Erythroblast (primary cell): Measurements from ENCODE around the gene CSTA.

Experiments used
- DNase-seq, 2 experiments: peaks; one replicate each; lab custom pipeline; 2025; lab: John Stamatoyannopoulos, UW
- GATA1 ChIP-seq: IDR thresholded peaks from 2 replicates; pipeline ENCODE4 v1.6.1; 2011; ENCODE audit warnings: low read depth, mild to moderate bottlenecking, control low read depth, low read length, moderate library complexity
- POLR2A ChIP-seq: IDR thresholded peaks from 2 replicates; pipeline ENCODE4 v1.6.1; 2011; ENCODE audit warnings: mild to moderate bottlenecking, low read length

Gene CSTA

DNA sequence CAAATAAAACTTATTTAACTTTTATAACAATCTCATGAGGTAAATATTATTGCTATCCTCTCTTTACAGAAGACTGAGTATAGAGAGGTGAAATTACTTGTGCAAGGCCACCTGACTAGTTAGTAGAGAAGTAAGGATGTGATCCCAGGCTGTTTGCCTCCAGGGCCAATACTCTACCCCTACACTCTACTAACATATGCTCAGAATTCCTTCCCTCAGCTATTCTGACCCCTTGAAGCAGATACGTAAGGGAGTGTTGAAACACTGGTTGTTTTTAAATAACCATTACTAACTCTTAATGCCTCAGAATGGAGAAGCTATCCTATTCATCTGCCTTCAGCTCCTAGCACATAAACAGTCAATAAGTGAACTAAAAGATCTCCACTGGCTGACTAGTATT lies 24.1 kb downstream of the CSTA start:
- DNase-seq, result no peak
- TF ChIP-seq GATA1 (no peak), POLR2A (no peak)

- DNase-seq, result no peak
- TF ChIP-seq GATA1, result no peak
- TF ChIP-seq POLR2A, result no peak
Measured at GRCh38 chr3:122350814-122351418, 25.9 kb downstream of the CSTA start.

GRCh38 chr3:122351612-122352011 lies 26.6 kb downstream of the CSTA start:
- DNase-seq, result no peak
- TF ChIP-seq POLR2A (no peak), GATA1 (no peak)

- TF ChIP-seq GATA1 (no peak), POLR2A (no peak)
Measured at GRCh38 chr3:122353215-122353614, 28.2 kb downstream of the CSTA start.

DNA sequence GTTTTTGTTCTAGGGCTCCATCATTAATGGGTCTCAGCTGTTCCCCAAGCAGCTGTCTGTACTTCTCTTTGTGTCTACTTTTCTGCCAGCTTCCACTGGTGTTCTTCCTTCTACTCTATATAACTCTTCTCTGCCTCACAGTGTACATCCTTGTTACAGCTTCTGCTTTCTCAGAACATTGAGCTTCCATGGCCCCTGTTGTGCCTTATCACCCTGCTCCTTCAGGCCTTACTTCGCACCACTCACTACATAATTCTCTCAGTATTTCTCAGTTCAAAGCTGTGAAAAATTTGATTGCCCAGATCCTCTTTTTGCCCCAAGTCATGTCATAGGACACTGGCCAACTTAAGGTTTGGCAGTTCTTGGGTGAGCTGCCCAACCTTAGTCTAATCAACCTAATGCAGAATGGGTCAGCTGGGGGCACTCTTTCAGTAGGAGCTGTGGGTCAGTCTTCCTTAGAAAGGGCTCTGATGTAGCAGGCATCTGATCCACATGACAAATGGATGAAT lies 28.9 kb downstream of the CSTA start:
- peak in 1 of 2 experiments; percentile 44 for DNase-seq

More at GRCh38 chr3:122353215-122353614, 28.2 kb downstream of the CSTA start:
- DNase-seq, result no peak

GRCh38 chr3:122355612-122356011 lies 30.6 kb downstream of the CSTA start:
- no peak for TF ChIP-seq POLR2A
- no peak for TF ChIP-seq GATA1
- peak; percentile 53 to 85 for DNase-seq

More for the DNA sequence above, 28.9 kb downstream of the CSTA start:
- TF ChIP-seq GATA1 (no peak), POLR2A (no peak)

DNA sequence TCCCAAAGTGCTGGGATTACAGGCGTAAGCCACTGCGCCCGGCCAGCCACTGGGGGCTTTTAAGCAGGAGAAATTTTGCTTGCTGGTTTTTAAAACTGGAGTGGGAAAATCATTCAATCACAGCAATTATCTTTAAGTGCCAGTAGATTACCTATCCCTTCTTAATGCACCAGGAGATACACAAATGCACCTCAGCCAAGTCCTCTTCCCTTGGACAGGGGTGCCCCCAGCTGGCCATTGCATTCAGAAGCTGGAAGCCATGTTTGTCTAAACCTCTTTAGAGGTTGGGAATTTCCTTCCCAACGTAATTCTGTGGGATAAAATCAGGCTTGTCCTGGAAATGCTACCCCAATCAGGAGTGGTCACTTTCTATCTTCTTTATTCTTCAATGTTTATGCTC lies 31.4 kb downstream of the CSTA start:
- TF ChIP-seq GATA1 (no peak), POLR2A (no peak)
- peak; percentile 43 to 52 for DNase-seq

DNA sequence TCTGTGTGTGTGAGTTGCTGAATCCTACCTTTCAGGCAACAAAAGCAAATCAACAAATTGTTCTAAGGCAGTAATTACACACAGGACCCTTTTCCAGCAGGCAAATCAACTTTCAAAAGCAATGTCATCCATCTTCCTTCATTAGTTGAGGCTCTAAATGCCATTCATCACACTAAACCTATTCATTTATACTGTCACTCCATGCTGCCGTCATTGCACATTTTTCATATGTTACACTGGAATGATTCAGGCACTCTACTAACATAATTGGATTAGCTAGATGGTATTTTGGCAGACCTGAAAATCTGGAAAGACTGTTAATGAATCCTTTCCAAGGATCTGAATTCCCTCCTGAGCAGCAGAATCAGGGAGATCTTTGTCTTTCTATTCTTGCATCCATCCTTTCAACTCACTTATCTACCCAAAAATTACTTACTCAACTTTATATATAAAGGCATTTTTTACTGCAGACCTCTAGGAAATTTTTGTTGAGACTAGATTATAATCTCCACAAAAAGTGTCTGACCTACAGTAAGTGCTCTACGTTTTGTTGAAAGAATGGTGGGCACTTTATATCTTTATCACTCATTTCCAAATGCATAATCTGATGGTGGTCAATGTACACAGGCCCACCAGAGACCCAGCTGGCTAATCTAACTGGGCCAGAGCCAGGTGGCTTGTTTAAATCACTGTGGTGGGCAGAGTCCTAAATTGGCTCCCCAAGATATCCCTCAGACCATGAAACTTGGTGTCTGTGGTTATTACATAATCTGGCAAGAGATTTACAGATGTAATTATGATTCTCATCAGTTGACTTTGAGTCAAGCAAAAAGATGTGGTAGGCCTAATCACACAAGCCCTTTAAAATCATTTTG lies 33.0 kb downstream of the CSTA start:
- TF ChIP-seq GATA1, result no peak
- no peak for TF ChIP-seq POLR2A
- DNase-seq, result peak in 1 of 2 experiments; percentile 41

GRCh38 chr3:122358703-122359032 lies 33.6 kb downstream of the CSTA start:
- DNase-seq, result peak in 1 of 2 experiments; percentile 10
- TF ChIP-seq POLR2A (no peak), GATA1 (no peak)

DNA sequence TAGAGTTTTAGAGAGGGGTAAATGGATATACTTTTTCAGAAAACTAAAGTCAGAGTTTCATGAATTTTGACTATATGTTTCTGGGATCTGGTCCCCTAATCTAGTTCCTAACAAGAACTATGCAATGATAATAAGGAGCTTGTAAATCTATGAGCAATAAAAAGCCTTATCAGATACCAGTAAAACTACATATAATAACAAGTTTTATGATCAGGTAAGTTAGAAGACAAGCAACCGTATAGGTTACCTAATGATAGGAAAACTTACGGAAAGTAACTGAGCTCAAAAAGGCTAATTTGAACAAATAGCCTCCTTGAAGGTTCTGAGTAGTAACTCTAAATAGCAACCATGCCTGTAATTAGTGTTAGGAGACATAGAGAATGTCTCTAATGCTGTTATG lies 37.0 kb downstream of the CSTA start:
- no peak for DNase-seq
- TF ChIP-seq GATA1, result no peak
- TF ChIP-seq POLR2A, result no peak

DNA sequence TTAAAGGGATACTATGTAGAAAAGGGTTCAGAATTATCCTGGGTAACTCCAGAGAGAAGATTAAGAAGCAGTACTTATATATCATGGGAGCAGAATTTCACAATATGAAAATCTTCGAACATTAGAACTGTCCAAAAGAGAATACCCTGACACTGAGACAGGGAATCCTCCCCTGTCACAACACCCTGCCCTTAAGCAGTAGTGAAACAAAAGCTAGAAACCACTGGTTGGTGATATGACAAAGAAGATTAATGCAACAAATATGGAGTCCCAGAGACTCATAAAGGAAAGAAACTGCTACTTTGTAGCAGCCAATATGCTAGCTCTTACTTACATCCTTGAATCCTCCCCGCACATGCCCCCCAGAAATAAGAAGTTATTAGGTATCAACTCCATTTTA lies 39.4 kb downstream of the CSTA start:
- TF ChIP-seq POLR2A, result no peak
- TF ChIP-seq GATA1, result no peak
- DNase-seq, result no peak

GRCh38 chr3:122365073-122365472 lies 40.0 kb downstream of the CSTA start:
- TF ChIP-seq POLR2A, result no peak
- TF ChIP-seq GATA1, result no peak
- no peak for DNase-seq

DNA sequence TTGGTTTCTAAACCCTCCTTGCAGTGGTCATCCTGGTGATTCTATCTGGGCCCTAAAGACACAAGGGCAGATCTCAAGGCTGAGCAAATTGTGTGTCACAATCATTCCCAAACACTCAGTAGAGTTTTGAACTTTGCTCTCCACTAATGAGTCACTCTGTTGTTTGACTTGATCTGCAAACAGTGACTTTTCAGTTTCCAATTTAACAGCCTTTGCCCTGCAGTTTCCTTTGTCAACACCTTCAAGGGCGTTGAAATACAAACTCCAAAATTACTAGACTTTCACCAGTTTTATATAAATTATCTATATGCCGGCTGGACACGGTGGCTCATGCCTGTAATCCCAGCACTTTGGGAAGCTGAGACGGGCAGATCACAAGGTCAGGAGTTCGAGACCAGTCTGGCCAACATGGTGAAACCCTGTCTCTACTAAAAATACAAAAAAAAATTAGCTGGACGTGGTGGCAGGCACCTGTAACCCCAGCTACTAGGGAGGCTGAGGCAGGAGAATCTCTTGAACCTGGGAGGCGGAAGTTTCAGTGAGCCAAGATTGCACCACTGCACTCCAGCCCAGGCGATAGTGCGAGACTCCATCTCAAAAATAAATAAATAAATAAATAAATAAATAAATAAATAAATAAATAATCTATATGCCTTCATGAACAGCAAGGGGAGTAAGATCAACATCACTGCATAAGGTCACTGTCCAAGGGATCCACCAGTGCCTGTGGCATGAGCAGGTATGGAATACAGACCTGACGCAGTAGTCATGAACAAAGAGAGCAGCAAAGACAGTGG lies 40.7 kb downstream of the CSTA start:
- DNase-seq, result peak; percentile 9 to 37

DNA sequence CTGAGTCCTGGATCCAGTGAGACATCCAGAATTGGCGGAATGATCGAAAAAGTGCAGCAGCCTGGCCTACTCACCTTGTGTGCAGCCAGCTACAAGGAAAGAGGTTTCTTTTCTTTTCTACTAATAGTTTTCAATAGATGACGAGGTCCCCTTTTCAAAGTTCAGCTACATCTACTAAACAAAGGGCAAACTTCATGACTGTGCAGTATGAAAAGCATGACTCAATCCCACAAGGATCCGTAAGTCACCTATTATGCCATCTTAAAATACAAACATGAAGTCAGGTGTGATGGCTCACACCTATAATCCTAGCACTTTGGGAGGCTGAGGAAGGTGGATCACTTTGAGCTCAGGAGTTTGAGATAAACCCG lies 41.3 kb downstream of the CSTA start:
- TF ChIP-seq POLR2A (no peak), GATA1 (no peak)
- DNase-seq, result no peak

DNA sequence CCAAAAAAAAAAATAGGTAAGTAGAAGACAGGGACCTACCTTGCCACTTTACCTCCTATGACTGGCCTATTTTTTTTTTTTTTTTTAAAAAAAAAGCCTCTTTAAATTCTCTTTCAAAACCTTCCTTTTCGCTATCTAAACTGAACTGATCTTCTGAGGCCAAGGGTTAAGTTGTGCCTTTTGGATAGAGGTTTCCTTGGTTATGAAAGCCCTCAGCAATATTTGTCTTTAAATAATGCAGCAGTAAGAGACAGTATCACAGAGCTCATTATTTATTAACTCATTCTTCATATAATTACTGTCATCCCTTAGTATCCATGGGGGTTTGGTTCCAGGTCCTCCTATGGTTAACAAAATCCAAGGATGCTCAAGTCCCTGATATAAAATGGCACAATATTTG lies 49.0 kb downstream of the CSTA start:
- no peak for TF ChIP-seq POLR2A
- TF ChIP-seq GATA1, result no peak

More for the DNA sequence above, 49.0 kb downstream of the CSTA start:
- DNase-seq, result no peak
